Neural cell (in vitro differentiated cells): ENCODE results near the gene CSH1.

Experiments used
- CTCF ChIP-seq: fragments of 450-650 bp; IDR thresholded peaks from 2 replicates; pipeline ENCODE4 v1.5.1; 2014; ENCODE audit warnings: antibody characterized with exemption, mild to moderate bottlenecking, moderate library complexity; ENCODE audit not compliant: poor library complexity, severe bottlenecking
- EP300 ChIP-seq: fragments of 450-650 bp; conservative IDR thresholded peaks from 2 replicates; pipeline ENCODE4 v1.6.1; 2014; ENCODE audit warnings: antibody characterized with exemption, mild to moderate bottlenecking, moderate library complexity; ENCODE audit not compliant: poor library complexity, severe bottlenecking
- EZH2 ChIP-seq: fragments of 200-600, 300-800 bp; shearing (Covaris generic), sonication (generic); IDR thresholded peaks from 2 replicates; pipeline ENCODE4 v1.6.1; 2014; ENCODE audit warnings: antibody characterized with exemption, low read length, borderline replicate concordance, mild to moderate bottlenecking; ENCODE audit not compliant: insufficient read depth, poor library complexity, severe bottlenecking
- MXI1 ChIP-seq: fragments of 450-650 bp; conservative IDR thresholded peaks from 2 replicates; pipeline ENCODE4 v1.6.1; 2014; ENCODE audit warnings: antibody characterized with exemption, mild to moderate bottlenecking; ENCODE audit not compliant: poor library complexity, severe bottlenecking
- POLR2AphosphoS5 ChIP-seq: IDR thresholded peaks from 2 replicates; pipeline ENCODE4 v1.6.1; 2012
- RAD21 ChIP-seq: fragments of 450-650 bp; conservative IDR thresholded peaks from 2 replicates; pipeline ENCODE4 v1.6.1; 2014; ENCODE audit warnings: antibody characterized with exemption, mild to moderate bottlenecking, moderate library complexity
- REST ChIP-seq: IDR thresholded peaks from 2 replicates; pipeline ENCODE4 v1.6.1; 2012; ENCODE audit warnings: borderline replicate concordance
- TAF1 ChIP-seq: IDR thresholded peaks from 2 replicates; pipeline ENCODE4 v1.6.1; 2012; ENCODE audit warnings: low read depth

- TF ChIP-seq CTCF, result peak; percentile 71
- no peak for TF ChIP-seq EP300
- TF ChIP-seq RAD21, result peak; percentile 70
- no peak for TF ChIP-seq POLR2AphosphoS5
- TF ChIP-seq REST, result no peak
- no peak for TF ChIP-seq EZH2
- no peak for TF ChIP-seq TAF1
- TF ChIP-seq MXI1, result no peak
Observed at GRCh38 chr17:63919311-63919723, 22.9 kb upstream of the CSH1 start.
